HEK293 (cell line): ENCODE results near the gene GRID2.

ENCODE experiments used
- BCL11A ChIP-seq: fragments of 450-650 bp; formaldehyde crosslinking; IDR thresholded peaks from 2 replicates; pipeline ENCODE4 v1.5.1; 2016; ENCODE audit warnings: low read depth, missing biosample characterization, missing genetic modification characterization
- OVOL3 ChIP-seq: fragments of 450-650 bp; formaldehyde crosslinking; IDR thresholded peaks from 2 replicates; pipeline ENCODE4 v1.5.1; 2016; ENCODE audit warnings: missing biosample characterization, missing genetic modification characterization
- ZFP3 ChIP-seq: fragments of 450-650 bp; formaldehyde crosslinking; IDR thresholded peaks from 2 replicates; pipeline ENCODE4 v1.5.1; 2016; ENCODE audit warnings: low read depth, missing biosample characterization, missing genetic modification characterization
- ZNF121 ChIP-seq: fragments of 450-650 bp; formaldehyde crosslinking; IDR thresholded peaks from 2 replicates; pipeline ENCODE4 v1.5.1; 2016; ENCODE audit warnings: missing biosample characterization, missing genetic modification characterization
- ZNF311 ChIP-seq: fragments of 450-650 bp; formaldehyde crosslinking; IDR thresholded peaks from 2 replicates; pipeline ENCODE4 v1.5.1; 2017; ENCODE audit warnings: missing biosample characterization, missing genetic modification characterization, borderline replicate concordance
- ZNF433 ChIP-seq: fragments of 450-650 bp; formaldehyde crosslinking; IDR thresholded peaks from 2 replicates; pipeline ENCODE4 v1.5.1; 2016; ENCODE audit warnings: missing biosample characterization, missing genetic modification characterization, low read depth
- ZNF510 ChIP-seq: fragments of 450-650 bp; formaldehyde crosslinking; IDR thresholded peaks from 2 replicates; pipeline ENCODE4 v1.5.1; 2018; ENCODE audit warnings: mild to moderate bottlenecking, missing genetic modification characterization, missing biosample characterization; ENCODE audit not compliant: insufficient replicate concordance
- ZNF544 ChIP-seq: fragments of 450-650 bp; formaldehyde crosslinking; IDR thresholded peaks from 2 replicates; pipeline ENCODE4 v1.5.0; 2017; ENCODE audit warnings: missing biosample characterization, missing genetic modification characterization
- ZNF558 ChIP-seq: fragments of 450-650 bp; formaldehyde crosslinking; IDR thresholded peaks from 2 replicates; pipeline ENCODE4 v1.5.1; 2016; ENCODE audit warnings: missing biosample characterization, missing genetic modification characterization
- TF ChIP-seq, protein P1 (sequence below): fragments of 450-650 bp; formaldehyde crosslinking; IDR thresholded peaks from 2 replicates; pipeline ENCODE4 v1.5.1; 2016; ENCODE audit warnings: missing biosample characterization, missing genetic modification characterization
- TF ChIP-seq, protein P2 (sequence below): fragments of 450-650 bp; formaldehyde crosslinking; IDR thresholded peaks from 2 replicates; pipeline ENCODE4 v1.5.1; 2016; ENCODE audit warnings: missing biosample characterization, missing genetic modification characterization
- TF ChIP-seq, protein P3 (sequence below): fragments of 450-650 bp; formaldehyde crosslinking; IDR thresholded peaks from 2 replicates; pipeline ENCODE4 v1.5.1; 2016; ENCODE audit warnings: missing biosample characterization, missing genetic modification characterization
- TF ChIP-seq, protein P4 (sequence below): fragments of 450-650 bp; IDR thresholded peaks from 2 replicates; pipeline ENCODE4 v1.5.1; 2018; ENCODE audit warnings: missing biosample characterization, missing genetic modification characterization

DNA sequence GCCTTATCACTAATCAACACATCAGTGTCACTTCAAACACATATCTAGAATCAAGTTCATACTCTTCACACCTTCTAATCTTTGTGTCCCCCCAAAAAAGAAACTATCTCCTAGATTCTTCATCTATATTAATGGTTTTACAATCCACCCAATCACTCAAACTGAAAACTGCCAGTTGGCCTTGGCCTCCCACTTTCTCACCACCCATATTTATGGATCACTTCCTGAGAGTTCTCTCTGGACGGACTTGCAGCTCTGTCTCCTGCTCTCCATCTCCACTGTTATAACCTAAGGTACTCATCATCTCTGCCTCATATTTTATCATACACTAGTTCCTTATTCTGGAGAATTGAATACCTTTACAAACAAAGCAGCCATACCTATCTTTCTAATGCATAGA lies 1418.7 kb downstream of the GRID2 start:
- TF ChIP-seq, protein P1, sequence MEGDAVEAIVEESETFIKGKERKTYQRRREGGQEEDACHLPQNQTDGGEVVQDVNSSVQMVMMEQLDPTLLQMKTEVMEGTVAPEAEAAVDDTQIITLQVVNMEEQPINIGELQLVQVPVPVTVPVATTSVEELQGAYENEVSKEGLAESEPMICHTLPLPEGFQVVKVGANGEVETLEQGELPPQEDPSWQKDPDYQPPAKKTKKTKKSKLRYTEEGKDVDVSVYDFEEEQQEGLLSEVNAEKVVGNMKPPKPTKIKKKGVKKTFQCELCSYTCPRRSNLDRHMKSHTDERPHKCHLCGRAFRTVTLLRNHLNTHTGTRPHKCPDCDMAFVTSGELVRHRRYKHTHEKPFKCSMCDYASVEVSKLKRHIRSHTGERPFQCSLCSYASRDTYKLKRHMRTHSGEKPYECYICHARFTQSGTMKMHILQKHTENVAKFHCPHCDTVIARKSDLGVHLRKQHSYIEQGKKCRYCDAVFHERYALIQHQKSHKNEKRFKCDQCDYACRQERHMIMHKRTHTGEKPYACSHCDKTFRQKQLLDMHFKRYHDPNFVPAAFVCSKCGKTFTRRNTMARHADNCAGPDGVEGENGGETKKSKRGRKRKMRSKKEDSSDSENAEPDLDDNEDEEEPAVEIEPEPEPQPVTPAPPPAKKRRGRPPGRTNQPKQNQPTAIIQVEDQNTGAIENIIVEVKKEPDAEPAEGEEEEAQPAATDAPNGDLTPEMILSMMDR (tag by site-specific recombination) = no peak
- TF ChIP-seq, protein P2, sequence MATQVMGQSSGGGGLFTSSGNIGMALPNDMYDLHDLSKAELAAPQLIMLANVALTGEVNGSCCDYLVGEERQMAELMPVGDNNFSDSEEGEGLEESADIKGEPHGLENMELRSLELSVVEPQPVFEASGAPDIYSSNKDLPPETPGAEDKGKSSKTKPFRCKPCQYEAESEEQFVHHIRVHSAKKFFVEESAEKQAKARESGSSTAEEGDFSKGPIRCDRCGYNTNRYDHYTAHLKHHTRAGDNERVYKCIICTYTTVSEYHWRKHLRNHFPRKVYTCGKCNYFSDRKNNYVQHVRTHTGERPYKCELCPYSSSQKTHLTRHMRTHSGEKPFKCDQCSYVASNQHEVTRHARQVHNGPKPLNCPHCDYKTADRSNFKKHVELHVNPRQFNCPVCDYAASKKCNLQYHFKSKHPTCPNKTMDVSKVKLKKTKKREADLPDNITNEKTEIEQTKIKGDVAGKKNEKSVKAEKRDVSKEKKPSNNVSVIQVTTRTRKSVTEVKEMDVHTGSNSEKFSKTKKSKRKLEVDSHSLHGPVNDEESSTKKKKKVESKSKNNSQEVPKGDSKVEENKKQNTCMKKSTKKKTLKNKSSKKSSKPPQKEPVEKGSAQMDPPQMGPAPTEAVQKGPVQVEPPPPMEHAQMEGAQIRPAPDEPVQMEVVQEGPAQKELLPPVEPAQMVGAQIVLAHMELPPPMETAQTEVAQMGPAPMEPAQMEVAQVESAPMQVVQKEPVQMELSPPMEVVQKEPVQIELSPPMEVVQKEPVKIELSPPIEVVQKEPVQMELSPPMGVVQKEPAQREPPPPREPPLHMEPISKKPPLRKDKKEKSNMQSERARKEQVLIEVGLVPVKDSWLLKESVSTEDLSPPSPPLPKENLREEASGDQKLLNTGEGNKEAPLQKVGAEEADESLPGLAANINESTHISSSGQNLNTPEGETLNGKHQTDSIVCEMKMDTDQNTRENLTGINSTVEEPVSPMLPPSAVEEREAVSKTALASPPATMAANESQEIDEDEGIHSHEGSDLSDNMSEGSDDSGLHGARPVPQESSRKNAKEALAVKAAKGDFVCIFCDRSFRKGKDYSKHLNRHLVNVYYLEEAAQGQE (tag by site-specific recombination) = no peak
- TF ChIP-seq BCL11A (no peak), ZFP3 (no peak), ZNF544 (tag by site-specific recombination) (no peak), ZNF433 (no peak), ZNF510 (tag by site-specific recombination) (no peak), ZNF558 (no peak), ZNF121 (tag by site-specific recombination) (no peak), OVOL3 (tag by site-specific recombination) (no peak), ZNF311 (tag by site-specific recombination) (no peak)
- TF ChIP-seq, protein P3, sequence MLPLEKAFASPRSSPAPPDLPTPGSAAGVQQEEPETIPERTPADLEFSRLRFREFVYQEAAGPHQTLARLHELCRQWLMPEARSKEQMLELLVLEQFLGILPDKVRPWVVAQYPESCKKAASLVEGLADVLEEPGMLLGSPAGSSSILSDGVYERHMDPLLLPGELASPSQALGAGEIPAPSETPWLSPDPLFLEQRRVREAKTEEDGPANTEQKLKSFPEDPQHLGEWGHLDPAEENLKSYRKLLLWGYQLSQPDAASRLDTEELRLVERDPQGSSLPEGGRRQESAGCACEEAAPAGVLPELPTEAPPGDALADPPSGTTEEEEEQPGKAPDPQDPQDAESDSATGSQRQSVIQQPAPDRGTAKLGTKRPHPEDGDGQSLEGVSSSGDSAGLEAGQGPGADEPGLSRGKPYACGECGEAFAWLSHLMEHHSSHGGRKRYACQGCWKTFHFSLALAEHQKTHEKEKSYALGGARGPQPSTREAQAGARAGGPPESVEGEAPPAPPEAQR (tag by site-specific recombination) = no peak
- TF ChIP-seq, protein P4, sequence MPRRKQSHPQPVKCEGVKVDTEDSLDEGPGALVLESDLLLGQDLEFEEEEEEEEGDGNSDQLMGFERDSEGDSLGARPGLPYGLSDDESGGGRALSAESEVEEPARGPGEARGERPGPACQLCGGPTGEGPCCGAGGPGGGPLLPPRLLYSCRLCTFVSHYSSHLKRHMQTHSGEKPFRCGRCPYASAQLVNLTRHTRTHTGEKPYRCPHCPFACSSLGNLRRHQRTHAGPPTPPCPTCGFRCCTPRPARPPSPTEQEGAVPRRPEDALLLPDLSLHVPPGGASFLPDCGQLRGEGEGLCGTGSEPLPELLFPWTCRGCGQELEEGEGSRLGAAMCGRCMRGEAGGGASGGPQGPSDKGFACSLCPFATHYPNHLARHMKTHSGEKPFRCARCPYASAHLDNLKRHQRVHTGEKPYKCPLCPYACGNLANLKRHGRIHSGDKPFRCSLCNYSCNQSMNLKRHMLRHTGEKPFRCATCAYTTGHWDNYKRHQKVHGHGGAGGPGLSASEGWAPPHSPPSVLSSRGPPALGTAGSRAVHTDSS = no peak
